GM12878 (cell line): ENCODE results near the gene PFKFB2. TPM values are rescaled to one million over a fixed set of nuclear protein-coding genes. Genes with fewer than 3 reads are reported as not detected.

ENCODE experiments used
- ATAC-seq: fragments of 200-7000 bp; cut with Tn5 transposase; 3 replicates; pipeline ENCODE4 v1.9.1; 2020; ENCODE audit warnings: mild to moderate bottlenecking, moderate library complexity
- BruUV-seq: library from RNA; stranded (reverse); fragments of 400-500 nt; replicated peaks from 2 replicates; lab custom pipeline; 2021; lab: Mats Ljungman, UMichigan
- CTCF ChIA-PET: fragments of 300-600 bp; sonication (Branson Sonifier 250); formaldehyde crosslinking; extraction: SDS; loops from one replicate; lab custom pipeline; 2021; ENCODE audit warnings: inconsistent platforms; lab: Yijun Ruan, JAX
- POLR2A ChIA-PET: fragments of 350-600 bp; formaldehyde crosslinking; extraction: SDS; loops from one replicate; lab custom pipeline; 2021; ENCODE audit warnings: inconsistent platforms; lab: Charles Lee
- RAD21 ChIA-PET: fragments of 300-600 bp; sonication (Branson Sonifier 250); formaldehyde crosslinking; loops from one replicate; lab custom pipeline; 2023; ENCODE audit warnings: antibody characterized with exemption; ENCODE audit not compliant: unreplicated experiment; lab: Charles Lee
- SMC1A ChIA-PET: fragments of 300-600 bp; sonication (Branson Sonifier 250); formaldehyde crosslinking; loops from one replicate; lab custom pipeline; 2023; ENCODE audit not compliant: unreplicated experiment, uncharacterized antibody; lab: Charles Lee
- DNase-seq: peaks from one replicate; pipeline ENCODE4 v3.0.0-alpha.2; 2011; ENCODE audit warnings: low read depth, low spot score
- FAIRE-seq: peaks from 3 replicates; lab custom pipeline; 2011; peaks lifted over from hg19 to GRCh38; lab: Jason Lieb, UNC
- H2AFZ ChIP-seq: 2 replicates; pipeline ENCODE4 v1.6.0; 2011; ENCODE audit warnings: low read depth, low read length, control low read depth; ENCODE audit not compliant: control insufficient read depth
- H3K27ac ChIP-seq: 2 replicates; pipeline ENCODE4 v1.5.1; 2011; ENCODE audit warnings: control low read depth; ENCODE audit not compliant: control insufficient read depth, insufficient read depth
- H3K27me3 ChIP-seq, 2 experiments: replicated peaks in 1 of 2; 2 replicates each; pipeline versions ENCODE4 v1.6.0 to v1.6.1; 2011; ENCODE audit warnings: low read length in 1 of 2; ENCODE audit not compliant: control insufficient read depth in 2 of 2, insufficient read depth in 2 of 2
- H3K36me3 ChIP-seq, 2 experiments: 2 replicates each; pipeline ENCODE4 v1.5.1; 2011; ENCODE audit warnings: low read length in 1 of 2; ENCODE audit not compliant: control insufficient read depth in 2 of 2, insufficient read depth in 2 of 2
- H3K4me1 ChIP-seq: 2 replicates; pipeline ENCODE4 v1.6.1; 2011; ENCODE audit warnings: mild to moderate bottlenecking, low read length, moderate library complexity, mixed read lengths; ENCODE audit not compliant: control insufficient read depth, insufficient read depth
- H3K4me2 ChIP-seq: 2 replicates; pipeline ENCODE4 v1.6.0; 2011; ENCODE audit warnings: control low read depth; ENCODE audit not compliant: control insufficient read depth, insufficient read depth
- H3K4me3 ChIP-seq: fragments of 200-600 bp; sonication (generic); 2 replicates; pipeline ENCODE4 v1.5.1; 2016
- H3K79me2 ChIP-seq: 2 replicates; pipeline ENCODE4 v1.6.0; 2011; ENCODE audit warnings: low read length; ENCODE audit not compliant: control insufficient read depth, insufficient read depth
- H3K9ac ChIP-seq: 2 replicates; pipeline ENCODE4 v1.8.0; 2011; ENCODE audit warnings: low read length, control low read depth, mixed read lengths; ENCODE audit not compliant: control insufficient read depth, insufficient read depth
- H3K9me3 ChIP-seq: replicated peaks from 3 replicates; pipeline ENCODE4 v1.5.1; 2011; ENCODE audit warnings: mild to moderate bottlenecking, low read length; ENCODE audit not compliant: control insufficient read depth, insufficient read depth
- H4K20me1 ChIP-seq: 2 replicates; pipeline ENCODE4 v1.6.0; 2011; ENCODE audit not compliant: control insufficient read depth, insufficient read depth
- CTCF ChIP-seq, 3 experiments: IDR thresholded peaks in 2 of 3; conservative IDR thresholded peaks in 1 of 3; 2 replicates each; pipeline ENCODE4 v1.5.1; 2011; ENCODE audit warnings: low read depth in 3 of 3, low read length in 3 of 3, mild to moderate bottlenecking in 3 of 3, control low read depth in 2 of 3, moderate library complexity in 2 of 3, inconsistent platforms in 1 of 3, mixed read lengths in 1 of 3; ENCODE audit not compliant: control insufficient read depth in 2 of 3, insufficient read depth in 1 of 3; ENCODE audit errors: extremely low read depth in 1 of 3
- DPF2 ChIP-seq: fragments of 450-650 bp; IDR thresholded peaks from 2 replicates; pipeline ENCODE4 v1.6.1; 2017; ENCODE audit warnings: mild to moderate bottlenecking
- MEF2B ChIP-seq: fragments of 450-650 bp; IDR thresholded peaks from 2 replicates; pipeline ENCODE4 v1.6.1; 2018; ENCODE audit warnings: mild to moderate bottlenecking, moderate library complexity; ENCODE audit not compliant: partially characterized antibody, poor library complexity, severe bottlenecking
- MXI1 ChIP-seq: fragments of 150-350 bp; IDR thresholded peaks from 2 replicates; pipeline ENCODE4 v1.6.1; 2011; ENCODE audit warnings: low read depth, mild to moderate bottlenecking, inconsistent platforms, low read length, improper control_type of control experiment
- RAD21 ChIP-seq: IDR thresholded peaks from 2 replicates; pipeline ENCODE4 v1.6.1; 2011; ENCODE audit warnings: mild to moderate bottlenecking, low read depth, low read length, moderate library complexity; ENCODE audit not compliant: insufficient read depth
- SMARCA5 ChIP-seq: fragments of 450-650 bp; IDR thresholded peaks from 2 replicates; pipeline ENCODE4 v1.6.1; 2017; ENCODE audit warnings: mild to moderate bottlenecking
- SMC3 ChIP-seq: IDR thresholded peaks from 2 replicates; pipeline ENCODE4 v1.6.1; 2011; ENCODE audit warnings: low read length, improper control_type of control experiment, borderline replicate concordance
- ZNF592 ChIP-seq: fragments of 450-650 bp; IDR thresholded peaks from 2 replicates; pipeline ENCODE4 v1.6.1; 2017; ENCODE audit warnings: mild to moderate bottlenecking, moderate library complexity
- WGBS: methylation state at CpG from one replicate; pipeline ENCODE4 v1.1.6; 2016; ENCODE audit warnings: low lambda C conversion rate; ENCODE audit not compliant: insufficient replicate concordance, insufficient coverage; ENCODE audit errors: missing lambda C conversion rate; 5-methylcytosine and 5-hydroxymethylcytosine counted together
- in situ Hi-C: fragments of 300-500 bp; cut with MboI; formaldehyde crosslinking; loops from 9 replicates; pipeline ENCODE4 v1.14.3; 2018; ENCODE audit warnings: mixed read lengths
- intact Hi-C: fragments of 100-400 bp; cut with micrococcal nuclease; formaldehyde crosslinking; loops from one replicate; pipeline ENCODE4 v1.14.2; 2022; ENCODE audit not compliant: unreplicated experiment
- polyA plus RNA-seq, 11 experiments: library from polyadenylated mRNA; depleted of rRNA in 4 of 11; unstranded in 6 of 11; stranded (reverse) in 5 of 11; fragments of >200 nt; fragmentation: Nextera tagmentation in 4 of 11; fragmentation: Illumina TruSeq in 1 of 11; extraction: Ambion mirVana in 4 of 11; extraction: Trizol in 1 of 11; gene quantifications; 1 replicate in 1 of 11; 2 replicates in 10 of 11; pipeline versions ENCODE4 v1.2.1 to v1.2.3, GENCODE V29; 2011 to 2016; ENCODE audit warnings: inconsistent platforms in 2 of 11, missing spikeins in 2 of 11, low read depth in 1 of 11
- total RNA-seq, 4 experiments: library from RNA; depleted of rRNA in 3 of 4; stranded (reverse); fragments of >200 nt in 3 of 4; fragmentation: Illumina TruSeq in 1 of 4; extraction: Trizol in 1 of 4; gene quantifications; 2 replicates each; pipeline versions ENCODE4 v1.2.1 to v1.2.3, GENCODE V29; 2013 to 2021
- TF ChIP-seq, protein P1 (sequence below): fragments of 450-650 bp; IDR thresholded peaks from 2 replicates; pipeline ENCODE4 v1.6.1; 2017; ENCODE audit warnings: antibody characterized with exemption, mild to moderate bottlenecking, moderate library complexity
- TF ChIP-seq, protein P2 (sequence below): fragments of 450-650 bp; IDR thresholded peaks from 2 replicates; pipeline ENCODE4 v1.6.1; 2016; ENCODE audit warnings: mild to moderate bottlenecking

The PFKFB2 gene
- total and polyA plus RNA-seq, 10 of the 15 experiments (the other 5 are each of a cell fraction or from before 2014, with no cell fraction given) = 0.40 to 1.3 (median 1.0) TPM

DNA sequence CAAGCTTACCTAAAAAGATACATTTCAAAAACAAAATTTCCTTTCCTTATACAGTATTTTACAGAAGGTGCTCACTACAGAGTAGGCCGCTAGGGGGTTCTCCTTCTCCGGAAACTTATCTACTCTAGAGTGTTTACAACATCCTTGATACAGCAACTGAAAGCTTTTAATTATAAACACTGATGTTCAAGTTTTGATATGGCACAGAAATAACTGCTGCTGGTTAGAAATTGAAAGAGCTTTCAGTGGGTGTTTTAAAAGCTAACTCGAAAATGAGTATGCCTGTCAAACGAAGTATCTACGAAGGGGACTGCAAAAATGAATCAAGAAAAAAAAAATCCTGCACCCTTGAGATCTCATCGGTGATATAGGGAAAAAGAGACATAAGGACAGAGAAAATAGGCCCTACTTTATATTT is 3.1 kb upstream of the PFKFB2 start:
- DNase-seq (no peak), ATAC-seq (peak; percentile 68), FAIRE-seq (no peak)
- RAD21 ChIA-PET = interaction anchor here (0.6 to 2.2 kb wide), 11 partner anchors 19 to 450 kb away, joined by 3 to 7 read pairs (median 3); partner anchors contain the start of gene CD55
- TF ChIP-seq, protein P1, sequence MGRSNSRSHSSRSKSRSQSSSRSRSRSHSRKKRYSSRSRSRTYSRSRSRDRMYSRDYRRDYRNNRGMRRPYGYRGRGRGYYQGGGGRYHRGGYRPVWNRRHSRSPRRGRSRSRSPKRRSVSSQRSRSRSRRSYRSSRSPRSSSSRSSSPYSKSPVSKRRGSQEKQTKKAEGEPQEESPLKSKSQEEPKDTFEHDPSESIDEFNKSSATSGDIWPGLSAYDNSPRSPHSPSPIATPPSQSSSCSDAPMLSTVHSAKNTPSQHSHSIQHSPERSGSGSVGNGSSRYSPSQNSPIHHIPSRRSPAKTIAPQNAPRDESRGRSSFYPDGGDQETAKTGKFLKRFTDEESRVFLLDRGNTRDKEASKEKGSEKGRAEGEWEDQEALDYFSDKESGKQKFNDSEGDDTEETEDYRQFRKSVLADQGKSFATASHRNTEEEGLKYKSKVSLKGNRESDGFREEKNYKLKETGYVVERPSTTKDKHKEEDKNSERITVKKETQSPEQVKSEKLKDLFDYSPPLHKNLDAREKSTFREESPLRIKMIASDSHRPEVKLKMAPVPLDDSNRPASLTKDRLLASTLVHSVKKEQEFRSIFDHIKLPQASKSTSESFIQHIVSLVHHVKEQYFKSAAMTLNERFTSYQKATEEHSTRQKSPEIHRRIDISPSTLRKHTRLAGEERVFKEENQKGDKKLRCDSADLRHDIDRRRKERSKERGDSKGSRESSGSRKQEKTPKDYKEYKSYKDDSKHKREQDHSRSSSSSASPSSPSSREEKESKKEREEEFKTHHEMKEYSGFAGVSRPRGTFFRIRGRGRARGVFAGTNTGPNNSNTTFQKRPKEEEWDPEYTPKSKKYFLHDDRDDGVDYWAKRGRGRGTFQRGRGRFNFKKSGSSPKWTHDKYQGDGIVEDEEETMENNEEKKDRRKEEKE = no peak
- TF ChIP-seq ZNF592 = 0 out of 2 replicates have a peak, but pooled peaks have one; percentile 34
- TF ChIP-seq, protein P2, sequence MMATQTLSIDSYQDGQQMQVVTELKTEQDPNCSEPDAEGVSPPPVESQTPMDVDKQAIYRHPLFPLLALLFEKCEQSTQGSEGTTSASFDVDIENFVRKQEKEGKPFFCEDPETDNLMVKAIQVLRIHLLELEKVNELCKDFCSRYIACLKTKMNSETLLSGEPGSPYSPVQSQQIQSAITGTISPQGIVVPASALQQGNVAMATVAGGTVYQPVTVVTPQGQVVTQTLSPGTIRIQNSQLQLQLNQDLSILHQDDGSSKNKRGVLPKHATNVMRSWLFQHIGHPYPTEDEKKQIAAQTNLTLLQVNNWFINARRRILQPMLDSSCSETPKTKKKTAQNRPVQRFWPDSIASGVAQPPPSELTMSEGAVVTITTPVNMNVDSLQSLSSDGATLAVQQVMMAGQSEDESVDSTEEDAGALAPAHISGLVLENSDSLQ = 0 out of 2 replicates have a peak, but pooled peaks have one; percentile 23
- peak; percentile 30; the same call in 1 of the 2 replicates for TF ChIP-seq SMARCA5
- no peak for TF ChIP-seq DPF2
- TF ChIP-seq RAD21 = peak; percentile 71
- TF ChIP-seq SMC3 = peak; percentile 69; the same call in 1 of the 2 replicates
- TF ChIP-seq MXI1 = 0 out of 2 replicates have a peak, but pooled peaks have one; percentile 5
- TF ChIP-seq MEF2B = no peak
- TF ChIP-seq CTCF (IDR thresholded peaks at IDR 0.05 in 2 of 3, conservative IDR thresholded peaks at IDR 0.05 in 1 of 3; ENCODE audit: control insufficient read depth in 2 of 3, extremely low read depth in 1 of 3, insufficient read depth in 1 of 3, low read depth in 3 of 3, low read length in 3 of 3) = peak; percentile 71 to 84 (median 71)
- Histone ChIP-seq H3K4me1 (peaks cover 21% of the 10 kb centered on the region), H3K9ac (peak overlapping the region; percentile 84), H4K20me1 (no peaks in the 10 kb centered on the region), H3K27me3 (no peaks in the 10 kb centered on the region), H2AFZ (peak overlapping the region; percentile 100), H3K9me3 (no peaks in the 10 kb centered on the region; the same call in 2 of the 3 replicates), H3K27ac (peak overlapping the region; percentile 55), H3K4me2 (peak overlapping the region; percentile 81), H3K4me3 (peak overlapping the region; percentile 94), H3K79me2 (peaks cover 29% of the 10 kb centered on the region), H3K36me3 (peaks cover 0 to 8% of the 10 kb centered on the region in 2 experiments; a peak in 2 of 4 replicates)
- in situ Hi-C loops (no loop called here), intact Hi-C loops (loop anchor here (1.0 to 5.0 kb wide), 3 partner anchors 27 to 448 kb away; no protein-coding TSS in a partner anchor)
- WGBS = 0% methylated on average over 6 of the region's 6 CpGs
- SMC1A ChIA-PET = interaction anchor here (0.6 to 7.1 kb wide), 7 partner anchors 24 to 355 kb away, joined by 3 to 66 read pairs (median 5); no protein-coding TSS in a partner anchor
- POLR2A ChIA-PET = no interaction called here
- CTCF ChIA-PET = interaction anchor here (0.7 to 9.2 kb wide), 23 partner anchors 9 to 450 kb away, joined by 3 to 131 read pairs (median 4); partner anchors contain the start of genes C1orf116, C4BPB and CD55
- no TSS peak for BruUV-seq
